Activated naive CD8-positive, alpha-beta T cell treated with anti-CD3 and anti-CD28 coated beads, Interleukin-2, amount 50 U/mL, for 24 hours (primary cell): ENCODE measurements around the gene AMY1B.
"Not testable (repeated sequence)": the region's sequence is repeated elsewhere in the genome, so short reads cannot be mapped to it uniquely, and the experiment has no call there.

ENCODE experiments used
- ATAC-seq: fragments of 150-1000 bp; cut with Tn5 transposase; one replicate; pipeline ENCODE4 v1.10.0; 2021
- DNase-seq: peaks from one replicate; pipeline ENCODE4 v3.0.0; 2021
- H3K27ac Mint-ChIP-seq: one replicate; pipeline ENCODE4 v1.8.0; 2021; ENCODE audit warnings: mild to moderate bottlenecking, mixed read lengths
- H3K27me3 Mint-ChIP-seq: one replicate; pipeline ENCODE4 v1.8.0; 2021; ENCODE audit warnings: mixed read lengths
- H3K36me3 Mint-ChIP-seq: one replicate; pipeline ENCODE4 v1.8.0; 2021; ENCODE audit warnings: low read depth, mixed read lengths
- H3K4me1 Mint-ChIP-seq: one replicate; pipeline ENCODE4 v1.8.0; 2021; ENCODE audit warnings: mixed read lengths
- H3K4me3 Mint-ChIP-seq: one replicate; pipeline ENCODE4 v1.8.0; 2021; ENCODE audit warnings: mild to moderate bottlenecking, moderate library complexity, mixed read lengths
- H3K9me3 Mint-ChIP-seq: one replicate; pipeline ENCODE4 v1.8.0; 2021; ENCODE audit warnings: mixed read lengths

Gene AMY1B

DNA sequence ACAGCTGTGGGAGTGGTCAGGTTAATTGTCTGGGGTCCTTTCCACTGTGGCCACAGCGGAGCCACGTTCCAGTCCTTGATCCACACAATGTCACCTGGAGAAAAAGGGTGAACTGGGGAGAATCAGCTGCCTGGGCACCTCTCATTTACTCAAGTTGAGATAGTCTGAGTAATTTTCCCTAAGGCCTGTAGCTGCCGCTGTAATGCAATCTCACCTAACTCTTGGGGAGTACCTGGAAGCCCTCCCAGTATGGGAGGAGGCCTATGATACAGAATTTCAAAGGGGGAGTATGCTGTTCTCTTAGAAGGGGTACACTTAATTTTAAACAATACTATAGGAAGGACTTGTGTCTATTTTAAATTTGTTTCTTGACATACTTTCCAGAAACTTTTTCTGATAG, 45.7 kb downstream of the AMY1B start:
- H3K27ac Mint-ChIP-seq, H3K36me3 Mint-ChIP-seq, DNase-seq, H3K9me3 Mint-ChIP-seq, H3K4me3 Mint-ChIP-seq, H3K4me1 Mint-ChIP-seq, H3K27me3 Mint-ChIP-seq, ATAC-seq: not testable (repeated sequence)

DNA sequence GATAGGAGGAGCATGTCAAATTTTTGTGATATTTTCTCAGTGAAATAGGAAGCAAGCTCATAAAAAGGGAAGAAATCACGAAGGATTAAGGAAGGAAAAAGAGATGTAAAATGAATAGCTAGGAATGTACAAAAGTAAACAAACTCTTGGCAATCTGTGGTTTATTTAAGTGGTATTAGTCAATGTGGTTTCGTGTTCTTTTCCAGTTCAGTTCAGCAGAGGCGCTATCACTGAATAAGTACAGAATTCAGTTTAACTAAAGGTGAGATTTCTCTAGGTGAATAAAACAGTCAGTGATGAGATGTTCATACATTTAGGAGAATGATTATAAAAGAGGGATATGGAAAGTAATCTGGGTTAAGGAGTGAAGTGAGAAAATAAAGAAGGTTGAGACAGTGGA, 52.1 kb downstream of the AMY1B start:
- H3K9me3 Mint-ChIP-seq, result not testable (repeated sequence)

DNA sequence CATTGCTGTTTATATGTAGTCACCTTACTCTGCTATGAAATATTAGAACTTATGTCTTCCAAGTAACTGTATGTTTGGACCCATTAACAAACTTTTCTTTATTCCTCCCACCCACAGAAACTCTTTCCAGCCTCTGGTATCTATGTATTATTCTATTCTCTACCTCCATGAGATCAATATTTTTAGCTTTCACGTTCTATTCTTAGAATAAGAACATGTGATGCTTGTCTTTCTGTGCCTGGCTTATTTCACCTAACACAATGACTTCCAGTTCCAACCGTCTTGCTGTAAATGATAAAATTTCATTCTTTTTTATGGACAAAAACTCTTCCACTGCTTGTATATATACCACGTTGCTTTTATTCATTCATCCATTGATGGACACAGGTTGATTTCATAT, 54.8 kb downstream of the AMY1B start:
- not testable (repeated sequence) for H3K4me1 Mint-ChIP-seq, ATAC-seq

More for the DNA sequence above, 52.1 kb downstream of the AMY1B start:
- DNase-seq, ATAC-seq, H3K27ac Mint-ChIP-seq, H3K36me3 Mint-ChIP-seq, H3K4me3 Mint-ChIP-seq, H3K4me1 Mint-ChIP-seq, H3K27me3 Mint-ChIP-seq: not testable (repeated sequence)

More for the DNA sequence above, 54.8 kb downstream of the AMY1B start:
- H3K36me3 Mint-ChIP-seq, H3K4me3 Mint-ChIP-seq, DNase-seq, H3K27ac Mint-ChIP-seq, H3K27me3 Mint-ChIP-seq, H3K9me3 Mint-ChIP-seq: not testable (repeated sequence)
